PC-9 (cell line): ENCODE data around the gene CHRNA5. TPM values are rescaled to one million over a fixed set of nuclear protein-coding genes. Genes with fewer than 3 reads are reported as not detected.

Experiments
- BruUV-seq: library from RNA; stranded (reverse); fragments of 400-500 nt; replicated peaks from 2 replicates; lab custom pipeline; 2021; lab: Mats Ljungman, UMichigan
- CTCF ChIA-PET: fragments of 300-600 bp; sonication (Branson Sonifier 250); formaldehyde crosslinking; loops from one replicate; lab custom pipeline; 2022; ENCODE audit warnings: antibody characterized with exemption; lab: Charles Lee
- POLR2A ChIA-PET: fragments of 300-600 bp; sonication (Branson Sonifier 250); formaldehyde crosslinking; loops from one replicate; lab custom pipeline; 2022; ENCODE audit warnings: antibody characterized with exemption; ENCODE audit not compliant: unreplicated experiment; lab: Charles Lee
- DNase-seq, 2 experiments: peaks; one replicate each; pipeline versions ENCODE4 v3.0.0 to v3.0.0-alpha.2; 2015 to 2022; ENCODE audit warnings: mixed read lengths in 1 of 2
- H2AFZ ChIP-seq: fragments of 200-600 bp; sonication (generic); 2 replicates; pipeline ENCODE4 v1.8.1; 2017; ENCODE audit warnings: antibody characterized with exemption
- H3F3A ChIP-seq: fragments of 200-600 bp; sonication (generic); 2 replicates; pipeline ENCODE4 v1.8.1; 2017; ENCODE audit warnings: antibody characterized with exemption, mild to moderate bottlenecking, low read depth; ENCODE audit not compliant: insufficient read depth
- H3K27ac ChIP-seq: fragments of 200-600 bp; sonication (generic); 2 replicates; pipeline ENCODE4 v1.6.1; 2016; ENCODE audit warnings: mixed run types
- H3K27me3 ChIP-seq: fragments of 200-600 bp; sonication (generic); 2 replicates; pipeline ENCODE4 v1.6.1; 2016; ENCODE audit warnings: low read depth, mixed run types; ENCODE audit not compliant: insufficient read depth
- H3K36me3 ChIP-seq: fragments of 200-600 bp; sonication (generic); 2 replicates; pipeline ENCODE4 v1.6.1; 2016; ENCODE audit warnings: low read depth, mixed run types
- H3K4me1 ChIP-seq: fragments of 200-600 bp; sonication (generic); replicated peaks from 2 replicates; pipeline ENCODE4 v1.6.1; 2016; ENCODE audit warnings: mixed run types; ENCODE audit not compliant: insufficient read depth
- H3K4me2 ChIP-seq: fragments of 200-600 bp; sonication (generic); 2 replicates; pipeline ENCODE4 v1.6.1; 2017; ENCODE audit warnings: mixed run types
- H3K4me3 ChIP-seq: fragments of 200-600 bp; sonication (generic); 2 replicates; pipeline ENCODE4 v1.6.1; 2016; ENCODE audit warnings: mixed run types
- H3K79me2 ChIP-seq: fragments of 200-600 bp; sonication (generic); 2 replicates; pipeline ENCODE4 v1.6.1; 2017; ENCODE audit warnings: low read depth, mixed run types
- H3K9me2 ChIP-seq: fragments of 200-600 bp; sonication (generic); 2 replicates; pipeline ENCODE4 v1.8.1; 2017; ENCODE audit warnings: mild to moderate bottlenecking; ENCODE audit not compliant: insufficient read depth
- H3K9me3 ChIP-seq: fragments of 200-600 bp; sonication (generic); 2 replicates; pipeline ENCODE4 v1.8.1; 2016; ENCODE audit warnings: low read depth; ENCODE audit not compliant: insufficient read depth
- H4K20me1 ChIP-seq: fragments of 200-600 bp; sonication (generic); 2 replicates; pipeline ENCODE4 v1.8.1; 2017; ENCODE audit not compliant: insufficient read depth
- CTCF ChIP-seq: fragments of 200-600 bp; sonication (generic); conservative IDR thresholded peaks from 2 replicates; pipeline ENCODE4 v1.6.1; 2017; ENCODE audit warnings: mixed run types, antibody characterized with exemption, mild to moderate bottlenecking, moderate library complexity
- EZH2 ChIP-seq: fragments of 200-600 bp; sonication (generic); IDR thresholded peaks from 2 replicates; pipeline ENCODE4 v1.8.0; 2017; ENCODE audit warnings: antibody characterized with exemption, low read depth
- intact Hi-C: fragments of 100-400 bp; cut with micrococcal nuclease; formaldehyde crosslinking; loops from one replicate; pipeline ENCODE4 v1.10.0; 2022; ENCODE audit not compliant: unreplicated experiment
- total RNA-seq: library from RNA; stranded (reverse); gene quantifications from 2 replicates; pipeline ENCODE4 v1.2.3, GENCODE V29; 2021

The CHRNA5 gene
- total RNA-seq, 1 experiment from 2014 or later, result 9.5 TPM

DNA sequence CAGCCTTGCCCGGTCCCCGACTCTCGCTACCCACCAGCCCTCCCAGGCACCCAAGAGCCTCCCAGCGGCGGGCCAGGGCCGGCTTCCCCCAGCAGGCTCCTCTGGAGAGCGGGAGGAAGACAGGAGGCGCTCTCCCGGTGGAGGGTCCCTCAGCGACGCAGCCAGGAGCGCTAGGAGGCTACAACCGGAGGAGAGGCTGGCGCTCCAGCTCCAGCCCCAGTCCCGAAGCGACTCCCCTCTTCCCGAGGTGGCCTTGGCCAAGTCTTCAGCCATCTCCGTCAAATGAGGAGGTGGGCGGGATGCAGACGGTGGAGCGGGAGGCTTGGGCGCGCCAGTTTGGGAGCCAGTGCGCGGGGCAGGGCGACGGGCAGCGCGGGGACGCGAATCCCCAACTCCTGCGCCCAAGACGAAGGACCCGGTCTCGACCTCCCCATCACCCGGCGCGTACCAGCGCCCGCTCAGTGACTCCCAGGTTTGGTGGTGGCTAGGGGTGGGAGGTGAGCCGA lies 54.8 kb downstream of the CHRNA5 start:
- no peak overlapping the region for H3K4me3 ChIP-seq

GRCh38 chr15:78620527-78621421 lies 55.5 kb downstream of the CHRNA5 start, which contains the start of gene CHRNA3:
Gene CHRNA3, minus strand, starts transcription at chr15:78620996. Its CDS starts 202 bp downstream, at chr15:78620794.
- ChIA-PET CTCF (no interaction called here), POLR2A (no interaction called here)
- Histone ChIP-seq H3F3A (no peaks in the 10 kb centered on the region), H3K4me2 (no peak within 1 kb of the TSS), H3K79me2 (no peaks in the 10 kb centered on the region), H4K20me1 (no peaks in the 10 kb centered on the region), H2AFZ (no peak within 1 kb of the TSS), H3K9me3 (no peaks in the 10 kb centered on the region), H3K27me3 (peaks cover 34% of the 10 kb centered on the region), H3K4me1 (no peaks in the 10 kb centered on the region), H3K36me3 (no peaks in the 10 kb centered on the region), H3K27ac (no peak within 1 kb of the TSS), H3K9me2 (no peaks in the 10 kb centered on the region), H3K4me3 (no peak within 1 kb of the TSS)
- TF ChIP-seq EZH2 (no peak), CTCF (no peak)
- no peak for DNase-seq
- intact Hi-C loops, result no loop called here
- no TSS peak for BruUV-seq

More for the DNA sequence above, 54.8 kb downstream of the CHRNA5 start:
- POLR2A ChIA-PET, result no interaction called here
- intact Hi-C loops, result no loop called here
- H3K27ac ChIP-seq, result no peak overlapping the region
- no peaks in the 10 kb centered on the region for H3K9me3 ChIP-seq
- no peaks in the 10 kb centered on the region for H3K9me2 ChIP-seq
- no TSS peak for BruUV-seq
- no peak for DNase-seq
- H3K79me2 ChIP-seq, result no peaks in the 10 kb centered on the region
- no peak overlapping the region for H2AFZ ChIP-seq
- CTCF ChIA-PET, result no interaction called here
- TF ChIP-seq CTCF (no peak), EZH2 (no peak)
- H3K36me3 ChIP-seq, result no peaks in the 10 kb centered on the region
- no peaks in the 10 kb centered on the region for H3K4me1 ChIP-seq
- peaks cover 29% of the 10 kb centered on the region for H3K27me3 ChIP-seq
- H4K20me1 ChIP-seq, result no peaks in the 10 kb centered on the region
- H3F3A ChIP-seq, result no peaks in the 10 kb centered on the region
- H3K4me2 ChIP-seq, result no peak overlapping the region

DNA sequence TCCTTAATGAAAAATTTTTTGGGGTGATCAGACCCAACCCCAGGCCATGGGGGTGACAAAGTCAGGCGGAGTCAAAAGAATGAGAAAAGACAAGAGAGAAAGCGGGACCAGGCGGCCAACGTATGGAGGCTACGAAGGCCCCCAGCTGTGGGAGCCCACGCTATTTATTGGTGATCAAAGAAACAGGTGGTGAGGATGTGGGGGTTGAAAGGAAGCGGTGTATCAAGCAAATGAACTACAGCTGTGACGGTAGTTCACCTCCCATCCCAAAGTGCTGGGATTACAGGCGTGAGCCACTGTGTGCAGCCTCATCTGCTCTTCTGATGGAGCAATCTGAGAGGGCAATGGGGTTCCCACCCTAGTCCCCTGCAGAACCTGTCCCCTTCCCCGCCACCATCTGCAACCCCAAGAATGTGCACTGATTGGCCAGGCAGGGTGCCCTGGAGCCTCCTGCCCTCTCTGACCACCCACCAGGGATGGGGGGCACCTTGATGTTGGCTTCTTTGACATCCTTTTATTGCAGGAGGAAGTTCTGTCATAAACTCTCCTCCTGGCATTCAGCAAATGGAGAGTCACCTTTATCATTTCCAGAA lies 56.6 kb downstream of the CHRNA5 start:
- no TSS peak for BruUV-seq

More for the DNA sequence above, 56.6 kb downstream of the CHRNA5 start:
- Histone ChIP-seq H3K4me3 (no peak overlapping the region), H3K27ac (no peak overlapping the region), H3K9me2 (no peaks in the 10 kb centered on the region), H3K4me2 (no peak overlapping the region), H3K27me3 (peaks cover 35% of the 10 kb centered on the region), H3K36me3 (no peaks in the 10 kb centered on the region), H3K79me2 (no peaks in the 10 kb centered on the region), H2AFZ (no peak overlapping the region), H3F3A (no peaks in the 10 kb centered on the region), H4K20me1 (no peaks in the 10 kb centered on the region), H3K9me3 (no peaks in the 10 kb centered on the region), H3K4me1 (no peaks in the 10 kb centered on the region)
- POLR2A ChIA-PET, result no interaction called here
- DNase-seq, result no peak
- intact Hi-C loops, result no loop called here
- CTCF ChIA-PET, result interaction anchor here (0.7 kb wide), 1 partner anchor 78 kb away, joined by 11 read pairs; no protein-coding TSS in a partner anchor
- TF ChIP-seq EZH2 (no peak), CTCF (no peak)
